Left lung (tissue), 10 donors: ENCODE measurements around the gene CD247. TPM values are rescaled to one million over a fixed set of nuclear protein-coding genes. Genes with fewer than 3 reads are reported as not detected.

Experiments
- ATAC-seq: fragments of 200-7000 bp; cut with Tn5 transposase; one replicate; pipeline ENCODE4 v1.9.1; 2020; ENCODE audit warnings: moderate library complexity
- DNase-seq, 4 donors: peaks; one replicate each; pipeline ENCODE4 v3.0.0-alpha.2; 2013 to 2020
- H3K27ac ChIP-seq, 2 donors: fragments of 200-600 bp; sonication (generic) in 1 of 2; one replicate each; pipeline versions ENCODE4 v1.5.0 to v1.8.0; 2020 to 2021
- H3K27me3 ChIP-seq, 2 donors: fragments of 200-600 bp; sonication (generic) in 1 of 2; one replicate each; pipeline versions ENCODE4 v1.5.0 to v1.8.0; 2020 to 2021
- H3K36me3 ChIP-seq, 2 donors: fragments of 200-600 bp; sonication (generic) in 1 of 2; one replicate each; pipeline versions ENCODE4 v1.5.0 to v1.8.0; 2020 to 2021
- H3K4me1 ChIP-seq, 2 donors: fragments of 200-600 bp; one replicate each; pipeline ENCODE4 v1.8.0; 2021
- H3K4me3 ChIP-seq, 2 donors: fragments of 200-600 bp; sonication (generic) in 1 of 2; one replicate each; pipeline versions ENCODE4 v1.5.0 to v1.8.0; 2020 to 2021; ENCODE audit warnings: mild to moderate bottlenecking in 1 of 2
- H3K9me3 ChIP-seq, 2 donors: fragments of 200-600 bp; sonication (generic) in 1 of 2; one replicate each; pipeline versions ENCODE4 v1.5.0 to v1.8.0; 2020 to 2021
- intact Hi-C, 2 donors: fragments of 100-400 bp; cut with DNase I; formaldehyde crosslinking; loops; one replicate each; pipeline versions ENCODE4 v1.11.2 to v1.14.2; 2022
- polyA plus RNA-seq, 6 donors: library from polyadenylated mRNA; unstranded; fragments of 120-200 nt; gene quantifications; one replicate each; pipeline ENCODE4 v1.2.1, GENCODE V29; 2013; ENCODE audit not compliant: insufficient read length in 6 of 6
- total RNA-seq, 2 donors: library from RNA; stranded (reverse); fragmentation: NEBNext Ultra II Directional; extraction: Animal tissue kit (Norgen Biotek cat#: 25700); gene quantifications; one replicate each; pipeline ENCODE4 v1.2.1, GENCODE V29; 2021
- TF ChIP-seq, protein P1 (sequence below), 2 donors: fragments of 200-600 bp; sonication (generic) in 1 of 2; IDR thresholded peaks; one replicate each; pipeline versions ENCODE4 v1.5.0 to v1.8.0; 2021; ENCODE audit warnings: antibody characterized with exemption in 2 of 2
- donor health status: DM: no; HTN: yes; CAD: no.
- donor health status: DM: no; HTN: no; CAD: no.

Gene CD247
- total and polyA plus RNA-seq, 8 donors: 1.3 to 5.6 (median 1.9) TPM

DNA sequence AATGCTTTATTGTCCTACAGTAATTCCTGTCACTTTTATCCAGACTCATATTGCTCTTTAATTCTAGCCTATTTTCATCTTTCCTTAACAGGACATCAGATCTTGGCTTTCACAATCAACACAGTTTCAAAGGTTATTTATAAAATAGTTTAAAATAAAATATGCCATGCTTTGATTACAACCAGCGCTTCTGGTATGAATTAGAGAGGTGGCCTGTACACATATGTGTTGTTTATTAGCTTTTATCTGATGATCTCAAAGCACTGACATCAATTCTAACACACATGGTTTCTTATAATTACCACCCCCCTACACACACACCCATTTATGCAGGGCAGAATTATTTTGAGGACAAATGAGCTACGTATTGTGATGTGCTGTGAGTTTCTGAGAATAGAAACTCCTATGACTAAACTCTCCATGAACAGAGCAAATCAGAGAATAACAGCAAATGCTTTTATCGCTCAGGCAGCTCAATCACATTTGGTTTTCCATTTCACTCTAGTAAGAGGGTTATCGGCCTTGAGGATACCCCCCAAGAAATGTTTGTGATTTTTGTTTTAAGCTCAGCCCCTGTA is 18.0 kb downstream of the CD247 start:
- TF ChIP-seq, protein P1, sequence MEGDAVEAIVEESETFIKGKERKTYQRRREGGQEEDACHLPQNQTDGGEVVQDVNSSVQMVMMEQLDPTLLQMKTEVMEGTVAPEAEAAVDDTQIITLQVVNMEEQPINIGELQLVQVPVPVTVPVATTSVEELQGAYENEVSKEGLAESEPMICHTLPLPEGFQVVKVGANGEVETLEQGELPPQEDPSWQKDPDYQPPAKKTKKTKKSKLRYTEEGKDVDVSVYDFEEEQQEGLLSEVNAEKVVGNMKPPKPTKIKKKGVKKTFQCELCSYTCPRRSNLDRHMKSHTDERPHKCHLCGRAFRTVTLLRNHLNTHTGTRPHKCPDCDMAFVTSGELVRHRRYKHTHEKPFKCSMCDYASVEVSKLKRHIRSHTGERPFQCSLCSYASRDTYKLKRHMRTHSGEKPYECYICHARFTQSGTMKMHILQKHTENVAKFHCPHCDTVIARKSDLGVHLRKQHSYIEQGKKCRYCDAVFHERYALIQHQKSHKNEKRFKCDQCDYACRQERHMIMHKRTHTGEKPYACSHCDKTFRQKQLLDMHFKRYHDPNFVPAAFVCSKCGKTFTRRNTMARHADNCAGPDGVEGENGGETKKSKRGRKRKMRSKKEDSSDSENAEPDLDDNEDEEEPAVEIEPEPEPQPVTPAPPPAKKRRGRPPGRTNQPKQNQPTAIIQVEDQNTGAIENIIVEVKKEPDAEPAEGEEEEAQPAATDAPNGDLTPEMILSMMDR (IDR thresholded peaks at IDR 0.05): no peak
- no peak for DNase-seq
- no peak overlapping the region for H3K4me3 ChIP-seq
- intact Hi-C loops: no loop called here
- no peaks in the 10 kb centered on the region for H3K9me3 ChIP-seq
- H3K4me1 ChIP-seq: no peaks in the 10 kb centered on the region
- H3K27me3 ChIP-seq: peaks cover 0 to 11% of the 10 kb centered on the region in 2 donors
- no peaks in the 10 kb centered on the region for H3K36me3 ChIP-seq
- ATAC-seq: no peak
- H3K27ac ChIP-seq: no peak overlapping the region

DNA sequence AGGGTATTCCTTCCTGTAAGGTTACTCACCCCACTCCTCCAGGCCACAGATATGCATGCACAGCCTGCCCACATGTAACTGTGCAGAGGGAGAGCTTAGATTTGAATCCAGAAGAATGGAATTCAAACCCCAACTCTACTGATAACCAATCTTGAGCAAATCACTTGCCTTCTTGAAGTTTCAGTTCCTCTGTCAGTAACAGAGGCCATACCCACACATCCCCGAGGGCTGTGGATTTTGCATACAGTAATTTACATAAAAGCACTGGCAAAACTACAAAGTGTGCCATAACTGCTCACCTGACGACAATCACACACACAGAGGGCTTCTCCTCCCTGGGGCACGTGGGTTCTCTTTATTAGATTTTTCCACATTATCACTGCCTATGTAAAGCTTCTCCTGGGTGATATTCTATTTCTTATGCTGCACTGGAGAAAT is 18.6 kb downstream of the CD247 start:
- no peak overlapping the region for H3K27ac ChIP-seq

DNA sequence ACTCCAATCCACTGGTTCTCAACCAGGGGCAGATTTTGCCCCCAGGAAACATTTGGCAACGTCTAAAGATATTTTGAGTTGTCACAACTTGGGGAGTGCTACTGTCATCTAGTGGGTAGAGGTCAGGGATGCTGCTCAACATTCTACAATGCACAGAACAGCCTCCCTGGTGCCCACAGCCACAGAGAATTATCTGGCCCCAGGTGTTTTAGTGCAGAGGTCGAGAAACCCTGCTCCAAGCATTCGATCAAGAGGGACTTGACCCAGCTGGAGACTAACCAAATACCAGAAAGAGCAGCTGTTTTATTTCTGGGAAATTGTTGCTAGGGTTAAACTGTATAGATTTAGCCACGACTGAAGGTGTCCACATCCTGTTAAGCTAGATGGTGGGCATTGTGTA is 19.2 kb downstream of the CD247 start:
- DNase-seq: no peak
- Histone ChIP-seq H3K27ac (no peak overlapping the region), H3K4me3 (no peak overlapping the region), H3K27me3 (peaks cover 0 to 19% of the 10 kb centered on the region in 2 donors), H3K9me3 (no peaks in the 10 kb centered on the region), H3K4me1 (no peaks in the 10 kb centered on the region), H3K36me3 (no peaks in the 10 kb centered on the region)
- intact Hi-C loops: no loop called here
- ATAC-seq: no peak
- TF ChIP-seq, protein P1 (IDR thresholded peaks at IDR 0.05): no peak

More for the DNA sequence above, 18.6 kb downstream of the CD247 start:
- Histone ChIP-seq H3K4me1 (no peaks in the 10 kb centered on the region), H3K36me3 (no peaks in the 10 kb centered on the region), H3K9me3 (no peaks in the 10 kb centered on the region), H3K4me3 (no peak overlapping the region), H3K27me3 (peaks cover 0 to 14% of the 10 kb centered on the region in 2 donors)
- intact Hi-C loops: no loop called here
- no peak for DNase-seq
- ATAC-seq: no peak
- TF ChIP-seq, protein P1 (IDR thresholded peaks at IDR 0.05): no peak

DNA sequence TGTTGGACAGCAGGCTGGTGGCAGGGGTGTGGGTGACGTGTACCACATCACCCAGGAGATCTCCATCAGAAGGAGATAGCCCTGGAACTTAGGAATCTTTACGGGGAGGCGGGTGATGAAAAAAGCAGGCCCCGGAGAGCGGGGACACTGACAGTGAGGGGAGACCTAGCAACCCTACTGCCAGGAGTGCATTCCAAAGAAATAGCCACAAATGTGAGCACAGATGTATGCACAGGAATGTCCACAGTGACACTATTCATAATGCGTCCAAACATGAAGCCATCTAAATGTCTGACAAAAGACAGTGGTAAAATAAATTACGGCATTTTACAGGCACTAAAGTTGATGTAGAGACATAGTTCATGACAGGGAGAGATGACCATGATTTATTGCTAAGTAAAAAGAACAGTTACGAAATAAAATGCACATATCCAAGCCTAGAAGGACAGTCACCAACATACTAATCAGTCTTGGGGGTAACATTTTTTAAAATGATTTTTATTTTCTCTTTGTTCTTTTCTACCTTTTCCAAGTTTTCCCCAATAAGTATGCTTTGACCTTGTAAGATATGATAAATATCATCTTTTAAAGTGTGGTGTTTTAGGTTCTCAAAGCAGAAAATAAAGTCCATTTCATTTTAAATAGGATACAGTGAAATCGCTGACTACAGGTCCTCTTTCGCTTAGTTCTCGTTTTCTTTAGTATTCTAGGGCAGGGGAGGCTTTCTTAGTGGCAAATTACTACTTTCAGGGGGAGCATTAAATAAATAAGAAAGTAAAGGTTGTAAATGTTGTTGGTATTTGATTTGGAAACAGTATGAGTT is 21.3 kb downstream of the CD247 start:
- no peak for DNase-seq
- intact Hi-C loops: no loop called here
- TF ChIP-seq, protein P1 (IDR thresholded peaks at IDR 0.05): no peak
- no peak overlapping the region for H3K4me3 ChIP-seq
- peaks cover 0 to 8% of the 10 kb centered on the region in 2 donors for H3K27me3 ChIP-seq
- H3K27ac ChIP-seq: no peak overlapping the region
- H3K36me3 ChIP-seq: no peaks in the 10 kb centered on the region
- H3K9me3 ChIP-seq: no peaks in the 10 kb centered on the region
- ATAC-seq: no peak
- no peaks in the 10 kb centered on the region for H3K4me1 ChIP-seq

DNA sequence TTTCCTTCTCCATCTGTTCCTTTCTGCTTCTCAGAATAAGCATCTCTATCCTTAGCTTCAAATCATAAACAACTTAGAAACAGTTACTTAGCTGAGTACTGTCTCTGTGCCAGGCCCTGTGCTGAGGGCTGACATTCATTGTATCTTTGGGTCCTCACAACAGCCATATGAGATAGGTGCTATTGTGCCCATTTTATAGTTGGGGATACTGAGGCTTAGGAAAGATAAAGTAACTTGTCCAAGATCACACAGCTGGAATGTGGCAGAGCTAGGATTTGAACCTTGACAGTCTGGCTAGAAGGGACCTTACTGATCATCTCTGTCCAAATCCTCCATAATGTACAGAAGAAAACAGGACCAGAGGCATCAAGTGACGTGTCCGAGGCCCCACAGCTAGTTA is 25.0 kb downstream of the CD247 start:
- H3K27ac ChIP-seq: no peak overlapping the region
- TF ChIP-seq, protein P1 (IDR thresholded peaks at IDR 0.05): no peak
- intact Hi-C loops: no loop called here
- H3K27me3 ChIP-seq: peaks cover 0 to 8% of the 10 kb centered on the region in 2 donors
- H3K36me3 ChIP-seq: no peaks in the 10 kb centered on the region
- no peak overlapping the region for H3K4me3 ChIP-seq
- peaks cover 0 to 3% of the 10 kb centered on the region in 2 donors for H3K4me1 ChIP-seq
- DNase-seq (no peak), ATAC-seq (no peak)
- no peaks in the 10 kb centered on the region for H3K9me3 ChIP-seq
